ENCODE measurements around the gene CDC42SE2.
"Not testable (repeated sequence)": the region's sequence is repeated elsewhere in the genome, so short reads cannot be mapped to it uniquely, and the experiment has no call there.

CDC42SE2 gene

GRCh38 chr5:131392466-131393095, 128.7 kb downstream of the CDC42SE2 start:
- no peak overlapping the region for H3K4me3 ChIP-seq (ENCODE audit: control insufficient read depth, low read depth, low read length)
- no peak for DNase-seq (ENCODE audit: low read depth)
- TF ChIP-seq, protein P1, sequence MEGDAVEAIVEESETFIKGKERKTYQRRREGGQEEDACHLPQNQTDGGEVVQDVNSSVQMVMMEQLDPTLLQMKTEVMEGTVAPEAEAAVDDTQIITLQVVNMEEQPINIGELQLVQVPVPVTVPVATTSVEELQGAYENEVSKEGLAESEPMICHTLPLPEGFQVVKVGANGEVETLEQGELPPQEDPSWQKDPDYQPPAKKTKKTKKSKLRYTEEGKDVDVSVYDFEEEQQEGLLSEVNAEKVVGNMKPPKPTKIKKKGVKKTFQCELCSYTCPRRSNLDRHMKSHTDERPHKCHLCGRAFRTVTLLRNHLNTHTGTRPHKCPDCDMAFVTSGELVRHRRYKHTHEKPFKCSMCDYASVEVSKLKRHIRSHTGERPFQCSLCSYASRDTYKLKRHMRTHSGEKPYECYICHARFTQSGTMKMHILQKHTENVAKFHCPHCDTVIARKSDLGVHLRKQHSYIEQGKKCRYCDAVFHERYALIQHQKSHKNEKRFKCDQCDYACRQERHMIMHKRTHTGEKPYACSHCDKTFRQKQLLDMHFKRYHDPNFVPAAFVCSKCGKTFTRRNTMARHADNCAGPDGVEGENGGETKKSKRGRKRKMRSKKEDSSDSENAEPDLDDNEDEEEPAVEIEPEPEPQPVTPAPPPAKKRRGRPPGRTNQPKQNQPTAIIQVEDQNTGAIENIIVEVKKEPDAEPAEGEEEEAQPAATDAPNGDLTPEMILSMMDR (IDR thresholded peaks at IDR 0.05; ENCODE audit: control insufficient read depth, insufficient read depth, low read depth, low read length, missing control alignments) = no peak

DNA sequence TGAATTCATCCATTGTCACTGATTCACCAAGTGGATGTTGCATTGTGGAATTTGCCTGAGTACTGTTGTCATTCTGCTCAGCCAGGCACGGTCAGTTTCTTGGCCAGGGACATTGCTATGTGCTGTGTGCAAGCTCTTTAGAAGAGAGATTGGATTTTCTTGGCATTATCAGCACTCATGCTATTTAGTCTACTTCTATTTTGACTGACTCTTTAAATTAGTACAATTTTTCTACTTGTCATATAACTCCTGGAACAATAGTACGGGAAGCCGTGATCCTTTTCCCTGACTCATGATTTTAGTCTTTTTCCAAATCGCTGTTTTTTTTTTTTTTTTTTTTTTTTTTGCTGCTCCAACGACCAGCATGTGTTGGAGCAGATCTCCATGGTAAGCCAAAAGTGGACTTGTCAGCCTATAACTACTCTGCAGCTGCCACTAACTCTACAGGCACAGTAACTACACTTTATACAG, 129.7 kb downstream of the CDC42SE2 start:
- H3K4me3 ChIP-seq (ENCODE audit: control insufficient read depth, low read depth, low read length) = no peak overlapping the region
- TF ChIP-seq, protein P1 (IDR thresholded peaks at IDR 0.05; ENCODE audit: control insufficient read depth, insufficient read depth, low read depth, low read length, missing control alignments) = no peak
- DNase-seq (ENCODE audit: low read depth) = no peak

DNA sequence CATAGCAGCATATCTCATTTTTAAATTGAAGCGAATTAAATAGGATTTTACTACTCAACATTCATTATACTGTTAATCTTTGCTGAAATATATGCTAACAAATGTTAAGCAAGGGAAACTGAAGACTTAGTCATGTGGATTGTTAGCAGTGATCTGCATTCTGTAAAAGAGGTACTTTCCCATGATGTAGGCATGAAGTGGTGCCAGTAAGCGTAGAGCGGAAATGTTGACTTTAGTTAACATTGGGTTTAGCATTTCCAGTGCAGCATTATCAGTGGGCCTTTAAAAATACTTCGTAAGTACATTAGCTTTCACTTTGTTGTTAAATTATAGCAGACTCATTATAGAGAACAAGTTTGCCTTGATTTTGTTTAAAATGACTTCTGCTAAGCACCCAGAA, 130.3 kb downstream of the CDC42SE2 start:
- H3K4me3 ChIP-seq (ENCODE audit: control insufficient read depth, low read depth, low read length) = no peak overlapping the region
- TF ChIP-seq, protein P1 (IDR thresholded peaks at IDR 0.05; ENCODE audit: control insufficient read depth, insufficient read depth, low read depth, low read length, missing control alignments) = no peak
- DNase-seq (ENCODE audit: low read depth) = peak; percentile 37

DNA sequence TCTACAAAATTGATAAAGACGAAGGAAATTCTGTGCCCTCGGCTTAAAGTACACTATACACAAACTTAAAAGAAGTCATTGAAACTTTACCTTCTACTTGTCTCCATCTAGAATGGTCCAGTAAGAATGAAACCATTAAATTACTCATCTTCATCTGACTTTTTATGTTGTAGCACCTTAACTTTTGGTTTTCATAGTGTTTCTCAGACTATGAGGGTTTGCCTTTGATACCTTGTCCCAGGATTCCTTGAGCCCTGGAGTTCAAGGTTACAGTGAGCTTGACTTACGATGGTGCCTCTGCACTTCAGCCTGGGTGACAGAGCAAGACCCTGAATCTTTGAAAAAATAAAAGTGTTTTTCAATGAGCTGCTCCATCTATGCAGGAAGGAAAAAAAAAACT, 132.2 kb downstream of the CDC42SE2 start:
- no peak overlapping the region for H3K4me3 ChIP-seq (ENCODE audit: control insufficient read depth, low read depth, low read length)
- DNase-seq (ENCODE audit: low read depth) = no peak
- TF ChIP-seq, protein P1 (IDR thresholded peaks at IDR 0.05; ENCODE audit: control insufficient read depth, insufficient read depth, low read depth, low read length, missing control alignments) = no peak

GRCh38 chr5:131396630-131397273, 132.9 kb downstream of the CDC42SE2 start:
- DNase-seq (ENCODE audit: low read depth) = no peak
- no peak overlapping the region for H3K4me3 ChIP-seq (ENCODE audit: control insufficient read depth, low read depth, low read length)

DNA sequence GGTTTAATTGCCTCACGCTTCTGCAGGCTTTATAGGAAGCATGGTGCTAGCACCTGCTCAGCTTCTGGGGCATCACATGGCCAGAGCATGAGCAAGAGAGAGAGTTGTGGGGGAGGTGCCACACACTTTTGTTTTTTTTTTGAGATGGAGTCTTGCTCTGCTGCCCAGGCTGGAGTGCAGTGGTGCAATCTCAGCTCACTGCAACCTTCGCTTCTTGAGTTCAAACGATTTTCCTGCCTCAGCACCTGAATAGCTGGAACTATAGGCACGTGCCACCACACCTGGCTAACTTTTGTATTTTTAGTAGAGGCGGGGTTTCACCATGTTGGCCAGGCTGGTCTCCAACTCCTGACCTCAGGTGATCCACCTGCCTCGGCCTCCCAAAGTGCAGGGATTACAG, 135.2 kb downstream of the CDC42SE2 start:
- not testable (repeated sequence) for DNase-seq (ENCODE audit: low read depth); H3K4me3 ChIP-seq (ENCODE audit: control insufficient read depth, low read depth, low read length)

More at GRCh38 chr5:131396630-131397273, 132.9 kb downstream of the CDC42SE2 start:
- TF ChIP-seq, protein P1 (IDR thresholded peaks at IDR 0.05; ENCODE audit: control insufficient read depth, insufficient read depth, low read depth, low read length, missing control alignments) = no peak

DNA sequence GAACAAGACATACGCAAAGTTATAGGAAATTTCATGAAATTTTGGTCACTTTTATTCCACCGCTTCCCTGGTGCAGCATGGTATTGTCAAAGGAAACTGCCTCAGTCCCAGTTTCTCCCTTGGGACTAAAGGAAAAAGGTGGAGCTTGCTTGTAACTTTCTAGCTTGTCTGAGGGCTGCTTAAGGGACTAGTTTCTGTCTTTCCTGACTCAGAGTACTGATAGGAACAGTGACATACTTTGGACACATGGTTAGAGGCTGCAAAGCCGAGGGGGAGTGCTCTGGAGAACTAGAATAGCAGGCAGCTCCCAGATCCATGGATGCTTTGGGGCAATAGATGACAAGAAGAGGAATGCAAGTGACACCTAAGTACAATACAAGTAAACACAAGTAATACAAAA, 136.7 kb downstream of the CDC42SE2 start:
- no peak overlapping the region for H3K4me3 ChIP-seq (ENCODE audit: control insufficient read depth, low read depth, low read length)
- DNase-seq (ENCODE audit: low read depth) = no peak
- TF ChIP-seq, protein P1 (IDR thresholded peaks at IDR 0.05; ENCODE audit: control insufficient read depth, insufficient read depth, low read depth, low read length, missing control alignments) = no peak

Measured in AG09309 (cell line).